B cell (primary cell): Measurements from ENCODE around the gene RFC1.

ENCODE experiments used
- CTCF ChIP-seq: fragments of 200-600 bp; IDR thresholded peaks from one replicate; pipeline ENCODE4 v1.8.0; 2022; ENCODE audit warnings: antibody characterized with exemption, mild to moderate bottlenecking
- EZH2 ChIP-seq: IDR thresholded peaks from 2 replicates; pipeline ENCODE4 v1.6.1; 2012; ENCODE audit warnings: borderline replicate concordance, low read depth, mild to moderate bottlenecking, moderate library complexity, low read length; ENCODE audit not compliant: insufficient read depth, poor library complexity, severe bottlenecking

- TF ChIP-seq CTCF: no peak
- no peak for TF ChIP-seq EZH2
Measured at GRCh38 chr4:39406763-39407583, 40.8 kb upstream of the RFC1 start, which contains the start of gene KLB.
